Measurements from ENCODE around the gene OR6J1. TPM values are rescaled to one million over a fixed set of nuclear protein-coding genes. Genes with fewer than 3 reads are reported as not detected.

The OR6J1 gene
- total and polyA plus RNA-seq, 10 of the 15 experiments (the other 5 are each of a cell fraction or from before 2014, with no cell fraction given), result not detected

Other genes with a start within 250 kb of the OR6J1 start
Only the 7 nearest of the 8 such genes appear.
- gene DAD1, start 55.1 kb downstream of the OR6J1 start, total RNA-seq (2014; rRNA removed), result 248 and 269 TPM in 2 replicates
- 210 and 218 TPM in 2 replicates for gene DAD1, start 55.1 kb downstream of the OR6J1 start, total RNA-seq (2014; rRNA removed; fragmentation: Illumina TruSeq; extraction: Trizol)
- 161 and 169 TPM in 2 replicates for gene DAD1, start 55.1 kb downstream of the OR6J1 start, total RNA-seq (2021)
- gene DAD1, start 55.1 kb downstream of the OR6J1 start, polyA plus RNA-seq (2011; rRNA removed), result 302 and 306 TPM in 2 replicates
- 306 and 315 TPM in 2 replicates for gene DAD1, start 55.1 kb downstream of the OR6J1 start, polyA plus RNA-seq (2014; fragmentation: Illumina TruSeq; extraction: Trizol)
- gene DAD1, start 55.1 kb downstream of the OR6J1 start, polyA plus RNA-seq (2014; fragmentation: Nextera tagmentation; extraction: Ambion mirVana), result 100 to 1,000 TPM; 711 to 920 TPM
- 294 and 324 TPM in 2 replicates for gene DAD1, start 55.1 kb downstream of the OR6J1 start, polyA plus RNA-seq (2014; rRNA removed)
- gene DAD1, start 55.1 kb downstream of the OR6J1 start, polyA plus RNA-seq (2016; fragmentation: Nextera tagmentation; extraction: Ambion mirVana), result 100 to 1,000 TPM; 604 to 609 TPM
- gene ABHD4, start 46.1 kb downstream of the OR6J1 start, total RNA-seq (2014; rRNA removed), result 4.7 and 5.6 TPM in 2 replicates
- 4.7 and 5.4 TPM in 2 replicates for gene ABHD4, start 46.1 kb downstream of the OR6J1 start, total RNA-seq (2014; rRNA removed; fragmentation: Illumina TruSeq; extraction: Trizol)
- 10.2 and 15.1 TPM in 2 replicates for gene ABHD4, start 46.1 kb downstream of the OR6J1 start, total RNA-seq (2021)
- gene ABHD4, start 46.1 kb downstream of the OR6J1 start, polyA plus RNA-seq (2011; rRNA removed), result 17.4 and 28.7 TPM in 2 replicates
- 10.6 and 12.9 TPM in 2 replicates for gene ABHD4, start 46.1 kb downstream of the OR6J1 start, polyA plus RNA-seq (2014; fragmentation: Illumina TruSeq; extraction: Trizol)
- gene ABHD4, start 46.1 kb downstream of the OR6J1 start, polyA plus RNA-seq (2014; fragmentation: Nextera tagmentation; extraction: Ambion mirVana), result 1 to 10 TPM; 7.7 to 7.9 TPM
- 10.5 and 11.5 TPM in 2 replicates for gene ABHD4, start 46.1 kb downstream of the OR6J1 start, polyA plus RNA-seq (2014; rRNA removed)
- gene ABHD4, start 46.1 kb downstream of the OR6J1 start, polyA plus RNA-seq (2016; fragmentation: Nextera tagmentation; extraction: Ambion mirVana), result 10 to 100 TPM; 12.6 to 14.3 TPM
- 289 and 292 TPM in 2 replicates for gene OXA1L, start 122.3 kb upstream of the OR6J1 start, total RNA-seq (2014; rRNA removed)
- gene OXA1L, start 122.3 kb upstream of the OR6J1 start, total RNA-seq (2014; rRNA removed; fragmentation: Illumina TruSeq; extraction: Trizol), result 115 and 126 TPM in 2 replicates
- gene OXA1L, start 122.3 kb upstream of the OR6J1 start, total RNA-seq (2021), result 156 and 166 TPM in 2 replicates
- gene OXA1L, start 122.3 kb upstream of the OR6J1 start, polyA plus RNA-seq (2011; rRNA removed), result 197 and 256 TPM in 2 replicates
- gene OXA1L, start 122.3 kb upstream of the OR6J1 start, polyA plus RNA-seq (2014; fragmentation: Illumina TruSeq; extraction: Trizol), result 214 and 224 TPM in 2 replicates
- gene OXA1L, start 122.3 kb upstream of the OR6J1 start, polyA plus RNA-seq (2014; fragmentation: Nextera tagmentation; extraction: Ambion mirVana), result 100 to 1,000 TPM; 110 to 116 TPM
- 264 and 284 TPM in 2 replicates for gene OXA1L, start 122.3 kb upstream of the OR6J1 start, polyA plus RNA-seq (2014; rRNA removed)
- 100 to 1,000 TPM; 105 to 115 TPM for gene OXA1L, start 122.3 kb upstream of the OR6J1 start, polyA plus RNA-seq (2016; fragmentation: Nextera tagmentation; extraction: Ambion mirVana)
- 55.6 and 58.5 TPM in 2 replicates for gene SLC7A7, start 171.1 kb upstream of the OR6J1 start, total RNA-seq (2014; rRNA removed)
- gene SLC7A7, start 171.1 kb upstream of the OR6J1 start, total RNA-seq (2014; rRNA removed; fragmentation: Illumina TruSeq; extraction: Trizol), result 38.5 and 39.7 TPM in 2 replicates
- 44.7 and 50.8 TPM in 2 replicates for gene SLC7A7, start 171.1 kb upstream of the OR6J1 start, total RNA-seq (2021)
- gene SLC7A7, start 171.1 kb upstream of the OR6J1 start, polyA plus RNA-seq (2011; rRNA removed), result 58.6 and 79.2 TPM in 2 replicates
- 64.3 and 65.1 TPM in 2 replicates for gene SLC7A7, start 171.1 kb upstream of the OR6J1 start, polyA plus RNA-seq (2014; fragmentation: Illumina TruSeq; extraction: Trizol)
- 10 to 100 TPM; 48.1 to 72.7 TPM for gene SLC7A7, start 171.1 kb upstream of the OR6J1 start, polyA plus RNA-seq (2014; fragmentation: Nextera tagmentation; extraction: Ambion mirVana)
- gene SLC7A7, start 171.1 kb upstream of the OR6J1 start, polyA plus RNA-seq (2014; rRNA removed), result 53.5 and 60.2 TPM in 2 replicates
- 10 to 100 TPM; 27.8 to 31.1 TPM for gene SLC7A7, start 171.1 kb upstream of the OR6J1 start, polyA plus RNA-seq (2016; fragmentation: Nextera tagmentation; extraction: Ambion mirVana)
- gene MRPL52, start 185.5 kb upstream of the OR6J1 start, total RNA-seq (2014; rRNA removed), result 102 and 143 TPM in 2 replicates
- gene MRPL52, start 185.5 kb upstream of the OR6J1 start, total RNA-seq (2014; rRNA removed; fragmentation: Illumina TruSeq; extraction: Trizol), result 110 and 135 TPM in 2 replicates
- 193 and 208 TPM in 2 replicates for gene MRPL52, start 185.5 kb upstream of the OR6J1 start, total RNA-seq (2021)
- 62.7 and 86.1 TPM in 2 replicates for gene MRPL52, start 185.5 kb upstream of the OR6J1 start, polyA plus RNA-seq (2011; rRNA removed)
- 43.2 and 67.3 TPM in 2 replicates for gene MRPL52, start 185.5 kb upstream of the OR6J1 start, polyA plus RNA-seq (2014; fragmentation: Illumina TruSeq; extraction: Trizol)
- 100 to 1,000 TPM in 1 of 2 experiments, 10 to 100 TPM in 1; 51.7 to 142 TPM for gene MRPL52, start 185.5 kb upstream of the OR6J1 start, polyA plus RNA-seq (2014; fragmentation: Nextera tagmentation; extraction: Ambion mirVana)
- gene MRPL52, start 185.5 kb upstream of the OR6J1 start, polyA plus RNA-seq (2014; rRNA removed), result 172 and 212 TPM in 2 replicates
- gene MRPL52, start 185.5 kb upstream of the OR6J1 start, polyA plus RNA-seq (2016; fragmentation: Nextera tagmentation; extraction: Ambion mirVana), result 100 to 1,000 TPM; 530 to 541 TPM
- 0.38 and 0.85 TPM in 2 replicates for gene MMP14, start 192.2 kb upstream of the OR6J1 start, total RNA-seq (2014; rRNA removed)
- gene MMP14, start 192.2 kb upstream of the OR6J1 start, total RNA-seq (2014; rRNA removed; fragmentation: Illumina TruSeq; extraction: Trizol), result 0.28 and 0.31 TPM in 2 replicates
- 1.1 and 1.8 TPM in 2 replicates for gene MMP14, start 192.2 kb upstream of the OR6J1 start, total RNA-seq (2021)
- 0.65 and 0.91 TPM in 2 replicates for gene MMP14, start 192.2 kb upstream of the OR6J1 start, polyA plus RNA-seq (2011; rRNA removed)
- 0.27 and 0.56 TPM in 2 replicates for gene MMP14, start 192.2 kb upstream of the OR6J1 start, polyA plus RNA-seq (2014; fragmentation: Illumina TruSeq; extraction: Trizol)
- not detected for gene MMP14, start 192.2 kb upstream of the OR6J1 start, polyA plus RNA-seq (2014; fragmentation: Nextera tagmentation; extraction: Ambion mirVana)
- 1.8 and 1.9 TPM in 2 replicates for gene MMP14, start 192.2 kb upstream of the OR6J1 start, polyA plus RNA-seq (2014; rRNA removed)
- gene MMP14, start 192.2 kb upstream of the OR6J1 start, polyA plus RNA-seq (2016; fragmentation: Nextera tagmentation; extraction: Ambion mirVana), result under 1 TPM; 0.32 to 0.42 TPM
- gene LRP10, start 227.4 kb upstream of the OR6J1 start, total RNA-seq (2014; rRNA removed), result 16.7 and 17.8 TPM in 2 replicates
- gene LRP10, start 227.4 kb upstream of the OR6J1 start, total RNA-seq (2014; rRNA removed; fragmentation: Illumina TruSeq; extraction: Trizol), result 10.5 and 13.5 TPM in 2 replicates
- gene LRP10, start 227.4 kb upstream of the OR6J1 start, total RNA-seq (2021), result 51.5 and 56.9 TPM in 2 replicates
- 7.9 and 20.4 TPM in 2 replicates for gene LRP10, start 227.4 kb upstream of the OR6J1 start, polyA plus RNA-seq (2011; rRNA removed)
- gene LRP10, start 227.4 kb upstream of the OR6J1 start, polyA plus RNA-seq (2014; fragmentation: Illumina TruSeq; extraction: Trizol), result 8.3 and 24.5 TPM in 2 replicates
- gene LRP10, start 227.4 kb upstream of the OR6J1 start, polyA plus RNA-seq (2014; fragmentation: Nextera tagmentation; extraction: Ambion mirVana), result 1 to 10 TPM; 3.0 TPM
- gene LRP10, start 227.4 kb upstream of the OR6J1 start, polyA plus RNA-seq (2014; rRNA removed), result 21.4 and 23.0 TPM in 2 replicates
- 10 to 100 TPM; 43.8 to 53.7 TPM for gene LRP10, start 227.4 kb upstream of the OR6J1 start, polyA plus RNA-seq (2016; fragmentation: Nextera tagmentation; extraction: Ambion mirVana)